ENCODE measurements around the gene DAB2IP.

DNA sequence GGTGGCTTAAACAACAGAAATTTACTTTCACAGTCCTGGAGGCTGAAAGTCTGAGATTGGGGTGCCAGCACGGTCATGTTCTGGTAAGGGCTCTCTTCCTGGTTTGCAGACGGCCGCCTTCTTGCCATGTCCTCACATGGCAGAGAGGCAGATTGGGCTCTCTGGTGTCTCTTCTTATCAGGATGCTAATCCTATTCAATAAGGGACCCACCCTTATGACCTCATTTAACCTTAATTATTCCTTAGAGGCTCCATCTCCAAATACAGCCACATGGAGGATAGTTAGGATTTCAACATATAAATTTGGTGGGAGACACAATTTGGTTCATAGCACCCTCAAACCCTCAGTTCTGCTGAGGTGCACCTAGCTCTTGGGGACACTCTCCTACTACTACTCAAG, 180.4 kb downstream of the DAB2IP start:
- TF ChIP-seq, protein P1, sequence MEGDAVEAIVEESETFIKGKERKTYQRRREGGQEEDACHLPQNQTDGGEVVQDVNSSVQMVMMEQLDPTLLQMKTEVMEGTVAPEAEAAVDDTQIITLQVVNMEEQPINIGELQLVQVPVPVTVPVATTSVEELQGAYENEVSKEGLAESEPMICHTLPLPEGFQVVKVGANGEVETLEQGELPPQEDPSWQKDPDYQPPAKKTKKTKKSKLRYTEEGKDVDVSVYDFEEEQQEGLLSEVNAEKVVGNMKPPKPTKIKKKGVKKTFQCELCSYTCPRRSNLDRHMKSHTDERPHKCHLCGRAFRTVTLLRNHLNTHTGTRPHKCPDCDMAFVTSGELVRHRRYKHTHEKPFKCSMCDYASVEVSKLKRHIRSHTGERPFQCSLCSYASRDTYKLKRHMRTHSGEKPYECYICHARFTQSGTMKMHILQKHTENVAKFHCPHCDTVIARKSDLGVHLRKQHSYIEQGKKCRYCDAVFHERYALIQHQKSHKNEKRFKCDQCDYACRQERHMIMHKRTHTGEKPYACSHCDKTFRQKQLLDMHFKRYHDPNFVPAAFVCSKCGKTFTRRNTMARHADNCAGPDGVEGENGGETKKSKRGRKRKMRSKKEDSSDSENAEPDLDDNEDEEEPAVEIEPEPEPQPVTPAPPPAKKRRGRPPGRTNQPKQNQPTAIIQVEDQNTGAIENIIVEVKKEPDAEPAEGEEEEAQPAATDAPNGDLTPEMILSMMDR (optimal IDR thresholded peaks at IDR 0.05 in 1 of 3, IDR thresholded peaks at IDR 0.05 in 1 of 3, conservative IDR thresholded peaks at IDR 0.05 in 1 of 3; ENCODE audit: extremely low read depth in 1 of 3, insufficient read depth in 2 of 3, low read length in 3 of 3) = no peak
- TF ChIP-seq EZH2 (IDR thresholded peaks at IDR 0.05; ENCODE audit: low read length) = no peak
